Endodermal cell (in vitro differentiated cells): ENCODE results near the gene MRPS9. TPM values are rescaled to one million over a fixed set of nuclear protein-coding genes. Genes with fewer than 3 reads are reported as not detected.

ENCODE experiments used
- DNase-seq: peaks from one replicate; pipeline ENCODE4 v3.0.0-alpha.2; 2017
- H3K27ac ChIP-seq: 2 replicates; pipeline ENCODE4 v1.5.1; 2013; ENCODE audit warnings: mild to moderate bottlenecking, low read depth, low read length, moderate library complexity
- H3K27me3 ChIP-seq: 2 replicates; pipeline ENCODE4 v1.6.1; 2013; ENCODE audit warnings: mild to moderate bottlenecking, low read length, moderate library complexity; ENCODE audit not compliant: insufficient read depth, control insufficient read depth, poor library complexity, severe bottlenecking
- H3K36me3 ChIP-seq: 2 replicates; pipeline ENCODE4 v1.7.0; 2013; ENCODE audit warnings: mild to moderate bottlenecking, low read length, moderate library complexity; ENCODE audit not compliant: control insufficient read depth, insufficient read depth
- H3K4me1 ChIP-seq: one replicate; pipeline ENCODE4 v1.7.0; 2013; ENCODE audit warnings: low read length; ENCODE audit not compliant: control insufficient read depth, insufficient read depth
- H3K4me3 ChIP-seq: 2 replicates; pipeline ENCODE4 v1.5.1; 2013; ENCODE audit warnings: mild to moderate bottlenecking, low read length, moderate library complexity
- H3K9ac ChIP-seq: 2 replicates; pipeline ENCODE4 v1.6.1; 2013; ENCODE audit warnings: mild to moderate bottlenecking, low read length, moderate library complexity; ENCODE audit not compliant: poor library complexity, severe bottlenecking; ENCODE audit errors: extremely low read depth
- H3K9me3 ChIP-seq: 2 replicates; pipeline ENCODE4 v1.6.1; 2013; ENCODE audit warnings: mild to moderate bottlenecking, low read length, moderate library complexity; ENCODE audit not compliant: control insufficient read depth
- H3K27ac Mint-ChIP-seq: 2 replicates; pipeline ENCODE4 v1.8.0; 2020; ENCODE audit warnings: mixed read lengths
- H3K27me3 Mint-ChIP-seq: 2 replicates; pipeline ENCODE4 v1.8.0; 2021; ENCODE audit warnings: mild to moderate bottlenecking, mixed read lengths; ENCODE audit not compliant: insufficient read depth
- H3K36me3 Mint-ChIP-seq: 2 replicates; pipeline ENCODE4 v1.8.0; 2020; ENCODE audit warnings: low read depth, mixed read lengths
- H3K4me1 Mint-ChIP-seq: 2 replicates; pipeline ENCODE4 v1.8.0; 2020; ENCODE audit warnings: mixed read lengths
- H3K4me3 Mint-ChIP-seq: 2 replicates; pipeline ENCODE4 v1.8.0; 2020; ENCODE audit warnings: mild to moderate bottlenecking, moderate library complexity, mixed read lengths
- H3K9me3 Mint-ChIP-seq: 2 replicates; pipeline ENCODE4 v1.8.0; 2020; ENCODE audit warnings: mild to moderate bottlenecking, mixed read lengths
- WGBS, 2 experiments: methylation state at CpG; one replicate each; pipeline versions ENCODE4 v1.1.5 to v1.1.7; 2013; ENCODE audit warnings: missing lambda C conversion rate in 2 of 2, mixed read lengths in 1 of 2; ENCODE audit not compliant: insufficient coverage in 1 of 2, insufficient read length in 1 of 2; 5-methylcytosine and 5-hydroxymethylcytosine counted together
- total RNA-seq, 2 donors: library from RNA; stranded (reverse); fragmentation: NEBNext Ultra II Directional in 1 of 2; extraction: Animal tissue kit (Norgen Biotek cat#: 25700) in 1 of 2; gene quantifications; 2 replicates in 1 of 2; 3 replicates in 1 of 2; pipeline ENCODE4 v1.2.1, GENCODE V29; 2021
- TF ChIP-seq, protein P1 (sequence below): fragments of 200-600 bp; sonication (generic); conservative IDR thresholded peaks from 2 replicates; pipeline ENCODE4 v1.5.0; 2021; ENCODE audit warnings: antibody characterized with exemption, mild to moderate bottlenecking

The MRPS9 gene
- total RNA-seq, 2 donors from 2014 or later: 43.4 to 52.1 TPM

DNA sequence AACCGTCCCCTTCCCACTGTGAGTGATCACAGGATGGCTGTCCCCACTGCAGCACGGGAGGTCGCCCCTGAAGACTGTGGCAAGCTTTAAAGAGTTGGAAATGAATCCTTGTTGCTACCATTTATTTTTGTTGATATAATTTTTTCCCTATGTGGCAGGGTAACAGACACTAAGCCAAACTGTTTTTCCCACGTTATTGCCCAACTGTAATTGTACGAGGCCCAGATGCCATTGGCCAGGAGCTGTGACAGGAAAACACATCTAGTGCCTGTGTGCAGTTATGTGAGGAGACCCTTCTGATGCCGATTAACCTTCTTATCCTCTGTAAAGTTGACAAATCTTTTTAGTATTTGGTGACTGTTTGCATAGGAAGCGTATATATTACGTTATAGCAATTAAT is 44.2 kb downstream of the MRPS9 start:
- H3K36me3 ChIP-seq: peaks cover 7% of the 10 kb centered on the region
- H3K4me3 ChIP-seq: no peak overlapping the region
- no peak overlapping the region for H3K9ac ChIP-seq
- TF ChIP-seq, protein P1, sequence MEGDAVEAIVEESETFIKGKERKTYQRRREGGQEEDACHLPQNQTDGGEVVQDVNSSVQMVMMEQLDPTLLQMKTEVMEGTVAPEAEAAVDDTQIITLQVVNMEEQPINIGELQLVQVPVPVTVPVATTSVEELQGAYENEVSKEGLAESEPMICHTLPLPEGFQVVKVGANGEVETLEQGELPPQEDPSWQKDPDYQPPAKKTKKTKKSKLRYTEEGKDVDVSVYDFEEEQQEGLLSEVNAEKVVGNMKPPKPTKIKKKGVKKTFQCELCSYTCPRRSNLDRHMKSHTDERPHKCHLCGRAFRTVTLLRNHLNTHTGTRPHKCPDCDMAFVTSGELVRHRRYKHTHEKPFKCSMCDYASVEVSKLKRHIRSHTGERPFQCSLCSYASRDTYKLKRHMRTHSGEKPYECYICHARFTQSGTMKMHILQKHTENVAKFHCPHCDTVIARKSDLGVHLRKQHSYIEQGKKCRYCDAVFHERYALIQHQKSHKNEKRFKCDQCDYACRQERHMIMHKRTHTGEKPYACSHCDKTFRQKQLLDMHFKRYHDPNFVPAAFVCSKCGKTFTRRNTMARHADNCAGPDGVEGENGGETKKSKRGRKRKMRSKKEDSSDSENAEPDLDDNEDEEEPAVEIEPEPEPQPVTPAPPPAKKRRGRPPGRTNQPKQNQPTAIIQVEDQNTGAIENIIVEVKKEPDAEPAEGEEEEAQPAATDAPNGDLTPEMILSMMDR: no peak
- peak overlapping the region; percentile 71 for H3K27ac ChIP-seq
- H3K36me3 Mint-ChIP-seq: peaks cover 11% of the 10 kb centered on the region
- no peaks in the 10 kb centered on the region for H3K4me1 ChIP-seq
- no peak overlapping the region for H3K27ac Mint-ChIP-seq
- peaks cover 14% of the 10 kb centered on the region for H3K4me1 Mint-ChIP-seq
- no peaks in the 10 kb centered on the region for H3K9me3 ChIP-seq
- DNase-seq: no peak
- no peak overlapping the region for H3K4me3 Mint-ChIP-seq
- no peaks in the 10 kb centered on the region for H3K27me3 Mint-ChIP-seq
- WGBS, 2 experiments: 81 to 92% methylated on average over 6 to 8 of the region's 8 CpGs
- no peaks in the 10 kb centered on the region for H3K27me3 ChIP-seq
- H3K9me3 Mint-ChIP-seq: no peaks in the 10 kb centered on the region

DNA sequence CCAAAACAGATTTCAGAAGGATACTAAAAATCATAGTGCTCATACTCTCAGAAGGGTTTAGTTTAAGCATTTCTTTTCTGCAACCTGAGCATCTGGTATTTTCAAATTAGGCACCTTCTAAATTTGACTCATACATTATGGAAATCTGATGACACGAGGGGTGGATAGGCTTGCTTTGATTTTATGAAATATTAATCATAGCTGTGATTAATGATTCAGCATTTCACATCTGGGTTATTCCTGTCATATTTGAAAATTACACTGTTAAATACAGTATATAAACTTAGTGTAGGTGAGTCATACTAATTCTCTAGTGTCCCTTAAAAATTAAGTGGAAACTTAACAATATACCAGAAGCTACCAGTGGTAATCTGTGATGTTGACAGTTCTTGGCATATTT is 47.7 kb downstream of the MRPS9 start:
- no peaks in the 10 kb centered on the region for H3K9me3 Mint-ChIP-seq
- H3K4me1 Mint-ChIP-seq: peaks cover 5% of the 10 kb centered on the region
- 100% methylated on average over 1 of the region's 1 CpG; no CpG with 5 or more reads in 1 of the 2 experiments for WGBS, 2 experiments

DNA sequence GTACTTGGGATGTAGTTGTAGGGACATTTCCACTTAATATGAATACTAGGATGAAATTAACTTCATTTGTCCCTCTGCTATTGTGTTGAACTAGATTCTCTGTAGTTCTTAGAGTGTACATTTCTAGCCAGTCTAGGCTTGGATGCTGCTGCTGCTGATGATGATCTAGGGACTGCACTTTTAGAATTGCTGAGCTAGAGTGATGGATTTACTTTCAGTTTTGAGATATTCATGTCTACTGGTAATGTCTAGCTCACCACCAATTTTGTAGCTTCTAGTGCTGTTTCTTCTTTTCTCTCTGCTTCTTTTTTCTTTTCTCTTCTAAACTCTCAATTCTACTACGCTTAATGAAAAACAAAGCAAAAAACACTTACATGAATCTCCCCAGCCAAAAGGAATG is 49.4 kb downstream of the MRPS9 start:
- Mint-ChIP-seq H3K4me3 (no peak overlapping the region), H3K36me3 (peaks cover 5% of the 10 kb centered on the region), H3K4me1 (no peaks in the 10 kb centered on the region), H3K27ac (no peak overlapping the region), H3K9me3 (no peaks in the 10 kb centered on the region), H3K27me3 (no peaks in the 10 kb centered on the region)
- TF ChIP-seq, protein P1: no peak
- no peak overlapping the region for H3K9ac ChIP-seq
- H3K4me1 ChIP-seq: no peaks in the 10 kb centered on the region
- H3K4me3 ChIP-seq: no peak overlapping the region
- peaks cover 21% of the 10 kb centered on the region for H3K36me3 ChIP-seq
- no peaks in the 10 kb centered on the region for H3K27me3 ChIP-seq
- no peaks in the 10 kb centered on the region for H3K9me3 ChIP-seq
- WGBS, 2 experiments: 33 to 40% methylated on average over 1 of the region's 1 CpG
- no peak overlapping the region for H3K27ac ChIP-seq
- no peak for DNase-seq

More for the DNA sequence above, 47.7 kb downstream of the MRPS9 start:
- TF ChIP-seq, protein P1: no peak
- Mint-ChIP-seq H3K4me3 (no peak overlapping the region), H3K27ac (no peak overlapping the region), H3K36me3 (peaks cover 9% of the 10 kb centered on the region), H3K27me3 (no peaks in the 10 kb centered on the region)
- Histone ChIP-seq H3K27ac (no peak overlapping the region), H3K4me3 (no peak overlapping the region), H3K9ac (no peak overlapping the region), H3K27me3 (no peaks in the 10 kb centered on the region), H3K36me3 (peaks cover 16% of the 10 kb centered on the region), H3K4me1 (no peaks in the 10 kb centered on the region), H3K9me3 (no peaks in the 10 kb centered on the region)
- no peak for DNase-seq
